HepG2 (cell line): ENCODE data around the gene SCRT2. TPM values are rescaled to one million over a fixed set of nuclear protein-coding genes. Genes with fewer than 3 reads are reported as not detected.

Source experiments
- ADNP ChIP-seq: sonication (generic); formaldehyde crosslinking; IDR thresholded peaks from 2 replicates; pipeline ENCODE4 v1.4.0; 2020; ENCODE audit warnings: missing genetic modification reagents
- AGO1 ChIP-seq: fragments of 200-400 bp; formaldehyde crosslinking; IDR thresholded peaks from 2 replicates; pipeline ENCODE4 v1.6.1; 2017; ENCODE audit warnings: mild to moderate bottlenecking, low read depth, low read length, moderate library complexity; ENCODE audit not compliant: poor library complexity, severe bottlenecking
- AGO2 ChIP-seq: fragments of 200-400 bp; formaldehyde crosslinking; optimal IDR thresholded peaks from 2 replicates; pipeline ENCODE3; 2017; ENCODE audit warnings: mild to moderate bottlenecking, low read depth, low read length, moderate library complexity
- ARID2 ChIP-seq: sonication (generic); formaldehyde crosslinking; IDR thresholded peaks from 2 replicates; pipeline ENCODE4 v1.8.1; 2022; ENCODE audit warnings: mild to moderate bottlenecking, missing genetic modification reagents, borderline replicate concordance
- ATRX ChIP-seq: sonication (generic); formaldehyde crosslinking; IDR thresholded peaks from 2 replicates; pipeline ENCODE4 v1.4.0; 2020; ENCODE audit warnings: missing genetic modification reagents, borderline replicate concordance
- CREB1 ChIP-seq, 2 experiments: fragments of 450-650 bp in 1 of 2; IDR thresholded peaks; 2 replicates each; pipeline ENCODE4 v1.6.1; 2016 to 2017; ENCODE audit warnings: control low read depth in 1 of 2, mild to moderate bottlenecking in 1 of 2, missing compliant biosample characterization in 1 of 2, missing genetic modification characterization in 1 of 2
- ETV6 ChIP-seq: sonication (generic); formaldehyde crosslinking; conservative IDR thresholded peaks from 2 replicates; pipeline ENCODE4 v1.4.0; 2020; ENCODE audit warnings: missing genetic modification reagents
- GFI1 ChIP-seq: sonication (generic); formaldehyde crosslinking; IDR thresholded peaks from 2 replicates; pipeline ENCODE4 v1.5.0; 2020; ENCODE audit warnings: missing genetic modification reagents, mild to moderate bottlenecking, borderline replicate concordance
- KMT2B ChIP-seq: IDR thresholded peaks from 2 replicates; pipeline ENCODE4 v1.6.1; 2016; ENCODE audit warnings: missing genetic modification reagents, missing compliant biosample characterization
- RFX5 ChIP-seq: IDR thresholded peaks from 2 replicates; pipeline ENCODE4 v1.6.1; 2011; ENCODE audit warnings: low read depth, low read length, improper control_type of control experiment
- RFXAP ChIP-seq: sonication (generic); formaldehyde crosslinking; IDR thresholded peaks from 2 replicates; pipeline ENCODE4 v1.4.0; 2020; ENCODE audit warnings: missing genetic modification reagents, borderline replicate concordance
- SIN3B ChIP-seq: fragments of 150-350 bp; IDR thresholded peaks from 2 replicates; pipeline ENCODE4 v1.6.1; 2014; ENCODE audit warnings: low read length
- SNRNP70 ChIP-seq: fragments of 200-400 bp; formaldehyde crosslinking; IDR thresholded peaks from 2 replicates; pipeline ENCODE4 v1.6.1; 2017; ENCODE audit warnings: mild to moderate bottlenecking, low read depth, low read length, moderate library complexity
- SSRP1 ChIP-seq: IDR thresholded peaks from 2 replicates; pipeline ENCODE4 v1.6.1; 2016; ENCODE audit warnings: control low read depth
- ZFAT ChIP-seq: sonication (generic); formaldehyde crosslinking; conservative IDR thresholded peaks from 2 replicates; pipeline ENCODE4 v1.8.1; 2023; ENCODE audit warnings: missing genetic modification reagents, inconsistent platforms
- ZFP36 ChIP-seq: fragments of 150-350 bp; IDR thresholded peaks from 2 replicates; pipeline ENCODE4 v1.6.1; 2018; ENCODE audit warnings: borderline replicate concordance, low read length, low read depth; ENCODE audit not compliant: partially characterized antibody
- ZFP37 ChIP-seq: sonication (generic); formaldehyde crosslinking; IDR thresholded peaks from 2 replicates; pipeline ENCODE4 v1.4.0; 2020; ENCODE audit warnings: missing genetic modification reagents, borderline replicate concordance
- ZNF10 ChIP-seq: sonication (generic); formaldehyde crosslinking; IDR thresholded peaks from 2 replicates; pipeline ENCODE4 v1.4.0; 2020; ENCODE audit warnings: mild to moderate bottlenecking, low read depth, missing genetic modification reagents, borderline replicate concordance
- ZNF234 ChIP-seq: sonication (generic); formaldehyde crosslinking; conservative IDR thresholded peaks from 2 replicates; pipeline ENCODE4 v1.5.1; 2020; ENCODE audit warnings: mild to moderate bottlenecking, missing genetic modification reagents
- ZNF280B ChIP-seq: sonication (generic); formaldehyde crosslinking; IDR thresholded peaks from 2 replicates; pipeline ENCODE4 v1.5.0; 2020; ENCODE audit warnings: missing genetic modification reagents, mild to moderate bottlenecking, borderline replicate concordance
- ZNF331 ChIP-seq: sonication (generic); formaldehyde crosslinking; IDR thresholded peaks from 2 replicates; pipeline ENCODE4 v1.4.0; 2020; ENCODE audit warnings: missing genetic modification reagents
- ZNF510 ChIP-seq: sonication (generic); formaldehyde crosslinking; IDR thresholded peaks from 2 replicates; pipeline ENCODE4 v1.4.0; 2020; ENCODE audit warnings: low read depth, mild to moderate bottlenecking, missing genetic modification reagents
- ZNF550 ChIP-seq: sonication (generic); formaldehyde crosslinking; IDR thresholded peaks from 2 replicates; pipeline ENCODE4 v1.4.0; 2020; ENCODE audit warnings: mild to moderate bottlenecking, missing genetic modification reagents, borderline replicate concordance
- ZNF878 ChIP-seq: sonication (generic); formaldehyde crosslinking; IDR thresholded peaks from 2 replicates; pipeline ENCODE4 v1.8.1; 2023; ENCODE audit warnings: mild to moderate bottlenecking, missing genetic modification reagents, moderate library complexity
- ZSCAN12 ChIP-seq: sonication (generic); formaldehyde crosslinking; IDR thresholded peaks from 2 replicates; pipeline ENCODE4 v1.9.0; 2021; ENCODE audit warnings: mild to moderate bottlenecking, missing genetic modification reagents
- polyA plus RNA-seq, 8 experiments: library from polyadenylated mRNA; depleted of rRNA in 3 of 8; stranded (reverse) in 7 of 8; unstranded in 1 of 8; fragments of >200 nt; fragmentation: Illumina TruSeq in 4 of 8; extraction: Trizol in 4 of 8; gene quantifications; 2 replicates each; pipeline versions ENCODE4 v1.2.1 to v1.2.3, GENCODE V29; 2011 to 2016; ENCODE audit warnings: low read depth in 4 of 8, missing spikeins in 1 of 8, mixed read lengths in 1 of 8; ENCODE audit not compliant: insufficient read depth in 1 of 8
- total RNA-seq, 5 experiments: library from RNA; depleted of rRNA; stranded (reverse); fragments of >200 nt; fragmentation: Illumina TruSeq; extraction: Trizol; gene quantifications; 2 replicates each; pipeline ENCODE4 v1.2.3, GENCODE V29; 2016; ENCODE audit warnings: low read depth in 1 of 5
- TF ChIP-seq, protein P1 (sequence below): IDR thresholded peaks from 2 replicates; pipeline ENCODE4 v1.6.1; 2016; ENCODE audit warnings: low read depth, control low read depth

SCRT2 gene
- total and polyA plus RNA-seq, 2 of the 13 experiments (the other 11 are each of a cell fraction or from before 2014, with no cell fraction given), result not detected

DNA sequence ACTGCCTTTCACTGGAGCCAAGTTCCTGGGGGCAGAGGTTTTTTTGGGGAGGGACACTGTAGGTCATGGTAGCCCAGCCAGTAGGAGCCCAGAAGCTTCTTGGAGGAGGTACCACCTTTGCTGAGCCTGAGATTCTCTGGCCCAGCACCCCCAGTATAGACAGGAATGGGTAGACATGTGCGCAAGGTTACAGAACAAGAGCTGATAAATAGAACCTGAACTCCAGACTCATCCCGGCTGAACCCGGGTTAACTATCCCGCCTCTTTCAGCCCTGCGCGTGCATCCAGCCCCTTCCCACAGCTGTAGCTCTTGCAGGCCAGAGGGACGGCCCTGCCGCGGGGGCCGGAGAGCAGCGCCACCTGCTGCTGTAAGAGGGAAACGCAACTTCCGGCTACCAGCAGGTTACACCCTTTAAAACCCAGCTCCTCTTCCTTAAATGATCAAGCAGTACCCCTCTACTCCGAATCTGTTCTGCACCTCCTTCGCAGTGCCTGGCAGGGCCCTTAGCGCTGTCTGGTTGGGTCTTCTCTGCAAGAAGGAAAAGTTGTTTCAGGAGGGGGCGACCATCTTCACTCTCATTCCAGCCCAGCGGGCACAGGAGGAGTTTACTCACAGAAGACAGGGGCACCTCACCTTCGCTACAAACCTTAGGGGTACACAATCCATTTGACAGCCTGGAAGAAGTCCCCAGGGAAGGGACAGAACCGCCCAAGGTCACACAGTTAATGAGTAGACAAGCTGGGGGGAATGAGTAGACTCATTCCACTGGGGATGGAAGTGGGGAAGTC lies 30.1 kb downstream of the SCRT2 start (continued):
- TF ChIP-seq ZNF10 (CRISPR knock-in tag) (no peak), RFX5 (no peak; the same call in 1 of the 2 replicates), ZFP37 (CRISPR knock-in tag) (peak; percentile 76), SIN3B (peak; percentile 53; the same call in 1 of the 2 replicates), CREB1 (IDR thresholded peaks at IDR 0.05) (no peak), CREB1 (CRISPR knock-in tag; IDR thresholded peaks at IDR 0.05) (no peak), ZSCAN12 (CRISPR knock-in tag) (peak; percentile 73; the same call in 1 of the 2 replicates), ETV6 (CRISPR knock-in tag) (peak; percentile 66; the same call in 1 of the 2 replicates), ZFP36 (peak; percentile 22), ZNF510 (peak; percentile 38; the same call in 1 of the 2 replicates), ZNF280B (CRISPR knock-in tag) (peak; percentile 74), KMT2B (CRISPR knock-in tag) (0 out of 2 replicates have a peak, but pooled peaks have one; percentile 13), ZFAT (CRISPR knock-in tag) (no peak), GFI1 (CRISPR knock-in tag) (peak; percentile 55; the same call in 1 of the 2 replicates), SSRP1 (CRISPR knock-in tag) (no peak), ZNF550 (CRISPR knock-in tag) (no peak), AGO2 (peak; percentile 78), ADNP (peak; percentile 80), RFXAP (0 out of 2 replicates have a peak, but pooled peaks have one; percentile 48), ATRX (CRISPR knock-in tag) (no peak), SNRNP70 (no peak), AGO1 (peak; percentile 93), ZNF234 (CRISPR knock-in tag) (peak; percentile 95; the same call in 1 of the 2 replicates), ZNF878 (CRISPR knock-in tag) (no peak; the same call in 1 of the 2 replicates), ARID2 (no peak), ZNF331 (CRISPR knock-in tag) (peak; percentile 92)
- TF ChIP-seq, protein P1, sequence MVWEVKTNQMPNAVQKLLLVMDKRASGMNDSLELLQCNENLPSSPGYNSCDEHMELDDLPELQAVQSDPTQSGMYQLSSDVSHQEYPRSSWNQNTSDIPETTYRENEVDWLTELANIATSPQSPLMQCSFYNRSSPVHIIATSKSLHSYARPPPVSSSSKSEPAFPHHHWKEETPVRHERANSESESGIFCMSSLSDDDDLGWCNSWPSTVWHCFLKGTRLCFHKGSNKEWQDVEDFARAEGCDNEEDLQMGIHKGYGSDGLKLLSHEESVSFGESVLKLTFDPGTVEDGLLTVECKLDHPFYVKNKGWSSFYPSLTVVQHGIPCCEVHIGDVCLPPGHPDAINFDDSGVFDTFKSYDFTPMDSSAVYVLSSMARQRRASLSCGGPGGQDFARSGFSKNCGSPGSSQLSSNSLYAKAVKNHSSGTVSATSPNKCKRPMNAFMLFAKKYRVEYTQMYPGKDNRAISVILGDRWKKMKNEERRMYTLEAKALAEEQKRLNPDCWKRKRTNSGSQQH (CRISPR knock-in tag), result no peak
